IPS DF 6.9 (cell line): Measurements from ENCODE around the gene KCNQ1.

Source experiments
- DNase-seq: peaks from one replicate; pipeline ENCODE4 v3.0.0-alpha.2; 2013; ENCODE audit warnings: low read depth, low spot score
- H3K27ac ChIP-seq: one replicate; pipeline ENCODE4 v1.5.1; 2013; ENCODE audit warnings: low read length, control low read depth
- H3K27me3 ChIP-seq: 2 replicates; pipeline ENCODE4 v1.6.1; 2013; ENCODE audit warnings: mild to moderate bottlenecking, low read length; ENCODE audit not compliant: control insufficient read depth, insufficient read depth
- H3K36me3 ChIP-seq: 2 replicates; pipeline ENCODE4 v1.6.1; 2013; ENCODE audit warnings: low read length; ENCODE audit not compliant: control insufficient read depth, insufficient read depth
- H3K4me1 ChIP-seq: 2 replicates; pipeline ENCODE4 v1.6.1; 2013; ENCODE audit warnings: low read length; ENCODE audit not compliant: control insufficient read depth, insufficient read depth
- H3K4me3 ChIP-seq: 2 replicates; pipeline ENCODE4 v1.5.1; 2013; ENCODE audit warnings: mild to moderate bottlenecking, low read length
- H3K9me3 ChIP-seq: 2 replicates; pipeline ENCODE4 v1.6.1; 2013; ENCODE audit warnings: low read length, inconsistent platforms; ENCODE audit not compliant: control insufficient read depth, insufficient read depth
- WGBS: extraction: QIAGEN DNeasy Blood & Tissue Kit; methylation state at CpG from one replicate; pipeline ENCODE4 v1.1.7; 2013; ENCODE audit warnings: mixed read lengths, missing lambda C conversion rate; ENCODE audit not compliant: insufficient read length, insufficient coverage; 5-methylcytosine and 5-hydroxymethylcytosine counted together

The KCNQ1 gene

GRCh38 chr11:2434008-2434407 is 10.8 kb upstream of the KCNQ1 start:
- Histone ChIP-seq H3K9me3 (no peaks in the 10 kb centered on the region), H3K27ac (no peak overlapping the region), H3K4me1 (no peaks in the 10 kb centered on the region), H3K36me3 (no peaks in the 10 kb centered on the region; the same call in 1 of the 2 replicates), H3K4me3 (no peak overlapping the region), H3K27me3 (no peaks in the 10 kb centered on the region; the same call in 1 of the 2 replicates)
- no CpG with 5 or more reads among the region's 8 CpGs for WGBS
- no peak for DNase-seq

GRCh38 chr11:2434506-2435255 is 10.1 kb upstream of the KCNQ1 start:
- no CpG with 5 or more reads among the region's 11 CpGs for WGBS
- no peaks in the 10 kb centered on the region for H3K9me3 ChIP-seq
- no peaks in the 10 kb centered on the region for H3K4me1 ChIP-seq
- H3K4me3 ChIP-seq = no peak overlapping the region
- no peak for DNase-seq
- no peaks in the 10 kb centered on the region; the same call in 1 of the 2 replicates for H3K36me3 ChIP-seq
- no peak overlapping the region for H3K27ac ChIP-seq
- no peaks in the 10 kb centered on the region; the same call in 1 of the 2 replicates for H3K27me3 ChIP-seq

GRCh38 chr11:2435288-2436012 is 9.4 kb upstream of the KCNQ1 start:
- H3K4me3 ChIP-seq = no peak overlapping the region
- no peak for DNase-seq
- no peak overlapping the region for H3K27ac ChIP-seq
- H3K4me1 ChIP-seq = no peaks in the 10 kb centered on the region
- H3K9me3 ChIP-seq = no peaks in the 10 kb centered on the region
- H3K27me3 ChIP-seq = no peaks in the 10 kb centered on the region; the same call in 1 of the 2 replicates
- WGBS = no CpG with 5 or more reads among the region's 12 CpGs
- H3K36me3 ChIP-seq = no peaks in the 10 kb centered on the region; the same call in 1 of the 2 replicates

GRCh38 chr11:2436013-2436520 is 8.7 kb upstream of the KCNQ1 start:
- Histone ChIP-seq H3K9me3 (no peaks in the 10 kb centered on the region), H3K36me3 (no peaks in the 10 kb centered on the region; the same call in 1 of the 2 replicates), H3K27ac (no peak overlapping the region), H3K27me3 (no peaks in the 10 kb centered on the region; the same call in 1 of the 2 replicates), H3K4me1 (no peaks in the 10 kb centered on the region), H3K4me3 (no peak overlapping the region)
- WGBS = no CpG with 5 or more reads among the region's 10 CpGs
- no peak for DNase-seq

- Histone ChIP-seq H3K4me1 (no peaks in the 10 kb centered on the region), H3K27me3 (no peaks in the 10 kb centered on the region; the same call in 1 of the 2 replicates), H3K4me3 (no peak overlapping the region), H3K36me3 (no peaks in the 10 kb centered on the region; the same call in 1 of the 2 replicates), H3K27ac (no peak overlapping the region), H3K9me3 (no peaks in the 10 kb centered on the region)
- no peak for DNase-seq
- no CpG with 5 or more reads among the region's 13 CpGs for WGBS
These were observed 8.2 kb upstream of the KCNQ1 start for GRCh38 chr11:2436521-2437031.

- no peaks in the 10 kb centered on the region; the same call in 1 of the 2 replicates for H3K27me3 ChIP-seq
- no CpG with 5 or more reads among the region's 4 CpGs for WGBS
- no peaks in the 10 kb centered on the region for H3K9me3 ChIP-seq
- no peak overlapping the region for H3K27ac ChIP-seq
- no peaks in the 10 kb centered on the region; the same call in 1 of the 2 replicates for H3K36me3 ChIP-seq
- no peak overlapping the region for H3K4me3 ChIP-seq
- no peak for DNase-seq
- no peaks in the 10 kb centered on the region for H3K4me1 ChIP-seq
These were observed 7.3 kb upstream of the KCNQ1 start for GRCh38 chr11:2437516-2437915.

GRCh38 chr11:2439820-2440219 is 5.0 kb upstream of the KCNQ1 start:
- Histone ChIP-seq H3K4me1 (no peaks in the 10 kb centered on the region), H3K9me3 (no peaks in the 10 kb centered on the region), H3K27me3 (peaks cover 6% of the 10 kb centered on the region; the same call in 1 of the 2 replicates), H3K4me3 (no peak overlapping the region), H3K36me3 (no peaks in the 10 kb centered on the region), H3K27ac (no peak overlapping the region)
- no CpG with 5 or more reads among the region's 3 CpGs for WGBS
- DNase-seq = no peak

- H3K9me3 ChIP-seq = no peaks in the 10 kb centered on the region
- no peak overlapping the region for H3K27ac ChIP-seq
- WGBS = no CpG with 5 or more reads among the region's 8 CpGs
- H3K4me1 ChIP-seq = no peaks in the 10 kb centered on the region
- no peak for DNase-seq
- H3K27me3 ChIP-seq = peaks cover 11% of the 10 kb centered on the region
- no peaks in the 10 kb centered on the region for H3K36me3 ChIP-seq
- H3K4me3 ChIP-seq = no peak overlapping the region
These were observed 4.2 kb upstream of the KCNQ1 start for GRCh38 chr11:2440646-2441045.

GRCh38 chr11:2441171-2441570 is 3.6 kb upstream of the KCNQ1 start:
- Histone ChIP-seq H3K27me3 (peaks cover 16% of the 10 kb centered on the region), H3K27ac (no peak overlapping the region), H3K4me3 (no peak overlapping the region), H3K4me1 (no peaks in the 10 kb centered on the region), H3K9me3 (no peaks in the 10 kb centered on the region), H3K36me3 (no peaks in the 10 kb centered on the region)
- DNase-seq = no peak
- WGBS = no CpG with 5 or more reads among the region's 4 CpGs

GRCh38 chr11:2442589-2442988 is 2.2 kb upstream of the KCNQ1 start:
- no peak overlapping the region for H3K4me3 ChIP-seq
- no CpG with 5 or more reads among the region's 2 CpGs for WGBS
- no peaks in the 10 kb centered on the region for H3K9me3 ChIP-seq
- H3K4me1 ChIP-seq = no peaks in the 10 kb centered on the region
- no peak overlapping the region for H3K27ac ChIP-seq
- peaks cover 29% of the 10 kb centered on the region for H3K27me3 ChIP-seq
- no peak for DNase-seq
- H3K36me3 ChIP-seq = no peaks in the 10 kb centered on the region
